Measurements from ENCODE around the gene TEKT1.

GRCh38 chr17:6870841-6871240, 39.3 kb upstream of the TEKT1 start:
- TF ChIP-seq POLR2A (IDR thresholded peaks at IDR 0.05; ENCODE audit: low read depth, low read length) (no peak), POLR2AphosphoS5 (IDR thresholded peaks at IDR 0.05; ENCODE audit: low read depth, low read length) (no peak), TAF1 (IDR thresholded peaks at IDR 0.05; ENCODE audit: low read depth, low read length) (no peak), PAX5 (IDR thresholded peaks at IDR 0.05; ENCODE audit: insufficient read depth, low read length, severe bottlenecking) (no peak), SPI1 (IDR thresholded peaks at IDR 0.05; ENCODE audit: low read depth, low read length) (no peak)

Data from GM12891 (cell line).